ENCODE data around the gene TNFSF15. TPM values are rescaled to one million over a fixed set of nuclear protein-coding genes. Genes with fewer than 3 reads are reported as not detected.

The TNFSF15 gene
- total RNA-seq, 2 experiments from 2014 or later, result not detected

GRCh38 chr9:114792396-114792795, 13.4 kb downstream of the TNFSF15 start:
- no peaks in the 10 kb centered on the region for H3K4me1 ChIP-seq (ENCODE audit: insufficient read depth, low read length)
- intact Hi-C loops (cut with DNase I, micrococcal nuclease), result no loop called here
- TF ChIP-seq CTCF (IDR thresholded peaks at IDR 0.05), result no peak
- H3K4me1 Mint-ChIP-seq (ENCODE audit: low read depth), result no peaks in the 10 kb centered on the region
- H3K9me3 ChIP-seq (ENCODE audit: control insufficient read depth in 1 of 2, insufficient read depth in 1 of 2, low read length in 2 of 2), result no peaks in the 10 kb centered on the region
- ChIA-PET POLR2A (no interaction called here), CTCF (no interaction called here)
- no peak overlapping the region for H3K4me3 Mint-ChIP-seq
- no peaks in the 10 kb centered on the region for H3K36me3 ChIP-seq (ENCODE audit: insufficient read depth, low read length)
- DNase-seq (no peak), ATAC-seq (ENCODE audit: poor library complexity) (no peak)
- H3K4me3 ChIP-seq (ENCODE audit: low read length), result no peak overlapping the region
- H3K27ac ChIP-seq (ENCODE audit: low read depth in 1 of 2, low read length in 2 of 2), result no peak overlapping the region
- H3K36me3 Mint-ChIP-seq (ENCODE audit: low read depth), result no peaks in the 10 kb centered on the region
- no peaks in the 10 kb centered on the region for H3K9me3 Mint-ChIP-seq
- no peak overlapping the region for H3K27ac Mint-ChIP-seq
- H3K27me3 Mint-ChIP-seq, result no peaks in the 10 kb centered on the region
- H3K27me3 ChIP-seq (ENCODE audit: control insufficient read depth in 1 of 2, insufficient read depth in 2 of 2, low read length in 2 of 2), result no peaks in the 10 kb centered on the region

GRCh38 chr9:114791736-114792135, 14.1 kb downstream of the TNFSF15 start:
- Mint-ChIP-seq H3K36me3 (ENCODE audit: low read depth) (no peaks in the 10 kb centered on the region), H3K9me3 (no peaks in the 10 kb centered on the region), H3K4me3 (no peak overlapping the region), H3K27me3 (no peaks in the 10 kb centered on the region), H3K27ac (no peak overlapping the region), H3K4me1 (ENCODE audit: low read depth) (no peaks in the 10 kb centered on the region)
- TF ChIP-seq CTCF (IDR thresholded peaks at IDR 0.05), result no peak
- Histone ChIP-seq H3K4me1 (ENCODE audit: insufficient read depth, low read length) (no peaks in the 10 kb centered on the region), H3K27me3 (ENCODE audit: control insufficient read depth in 1 of 2, insufficient read depth in 2 of 2, low read length in 2 of 2) (no peaks in the 10 kb centered on the region), H3K36me3 (ENCODE audit: insufficient read depth, low read length) (no peaks in the 10 kb centered on the region), H3K9me3 (ENCODE audit: control insufficient read depth in 1 of 2, insufficient read depth in 1 of 2, low read length in 2 of 2) (no peaks in the 10 kb centered on the region), H3K4me3 (ENCODE audit: low read length) (no peak overlapping the region), H3K27ac (ENCODE audit: low read depth in 1 of 2, low read length in 2 of 2) (no peak overlapping the region)
- no peak for ATAC-seq (ENCODE audit: poor library complexity)
- CTCF ChIA-PET, result no interaction called here
- intact Hi-C loops (cut with DNase I, micrococcal nuclease), result no loop called here
- no peak for DNase-seq
- POLR2A ChIA-PET, result no interaction called here

GRCh38 chr9:114791312-114791711, 14.5 kb downstream of the TNFSF15 start:
- H3K9me3 ChIP-seq (ENCODE audit: control insufficient read depth in 1 of 2, insufficient read depth in 1 of 2, low read length in 2 of 2), result no peaks in the 10 kb centered on the region
- CTCF ChIA-PET, result no interaction called here
- H3K36me3 ChIP-seq (ENCODE audit: insufficient read depth, low read length), result no peaks in the 10 kb centered on the region
- no peaks in the 10 kb centered on the region for H3K36me3 Mint-ChIP-seq (ENCODE audit: low read depth)
- no peak for ATAC-seq (ENCODE audit: poor library complexity)
- TF ChIP-seq CTCF (IDR thresholded peaks at IDR 0.05), result no peak
- no peaks in the 10 kb centered on the region for H3K27me3 ChIP-seq (ENCODE audit: control insufficient read depth in 1 of 2, insufficient read depth in 2 of 2, low read length in 2 of 2)
- H3K9me3 Mint-ChIP-seq, result no peaks in the 10 kb centered on the region
- H3K4me3 ChIP-seq (ENCODE audit: low read length), result no peak overlapping the region
- no peak overlapping the region for H3K4me3 Mint-ChIP-seq
- no peaks in the 10 kb centered on the region for H3K27me3 Mint-ChIP-seq
- H3K4me1 ChIP-seq (ENCODE audit: insufficient read depth, low read length), result no peaks in the 10 kb centered on the region
- POLR2A ChIA-PET, result no interaction called here
- H3K27ac Mint-ChIP-seq, result no peak overlapping the region
- no peak overlapping the region for H3K27ac ChIP-seq (ENCODE audit: low read depth in 1 of 2, low read length in 2 of 2)
- no peak for DNase-seq
- intact Hi-C loops (cut with DNase I, micrococcal nuclease), result no loop called here
- H3K4me1 Mint-ChIP-seq (ENCODE audit: low read depth), result no peaks in the 10 kb centered on the region
